Psoas muscle (tissue), 8 donors: ENCODE measurements around the gene XXYLT1. TPM values are rescaled to one million over a fixed set of nuclear protein-coding genes. Genes with fewer than 3 reads are reported as not detected.

Source experiments
- ATAC-seq, 4 donors: fragments of 200-7000 bp; cut with Tn5 transposase; one replicate each; pipeline ENCODE4 v1.9.1; 2020; ENCODE audit warnings: moderate library complexity in 3 of 4, mild to moderate bottlenecking in 2 of 4
- DNase-seq, 2 donors: peaks; one replicate each; pipeline ENCODE4 v3.0.0-alpha.2; 2020
- H3K27ac ChIP-seq: fragments of 200-600 bp; one replicate; pipeline ENCODE4 v1.8.0; 2022
- H3K27me3 ChIP-seq, 3 donors: fragments of 200-600 bp in 1 of 3; one replicate each; pipeline versions ENCODE4 v1.6.1 to v1.8.0; 2013 to 2022; ENCODE audit warnings: low read length in 2 of 3, mild to moderate bottlenecking in 2 of 3, moderate library complexity in 1 of 3; ENCODE audit not compliant: insufficient read depth in 3 of 3
- H3K36me3 ChIP-seq, 2 donors: fragments of 200-600 bp in 1 of 2; one replicate each; pipeline versions ENCODE4 v1.6.1 to v1.8.0; 2013 to 2022; ENCODE audit warnings: low read depth in 1 of 2, mild to moderate bottlenecking in 1 of 2, moderate library complexity in 1 of 2; ENCODE audit not compliant: insufficient read depth in 1 of 2
- H3K4me1 ChIP-seq: fragments of 200-600 bp; one replicate; pipeline ENCODE4 v1.8.0; 2022
- H3K4me3 ChIP-seq: fragments of 200-600 bp; one replicate; pipeline ENCODE4 v1.8.0; 2022; ENCODE audit warnings: mild to moderate bottlenecking
- H3K9me3 ChIP-seq: fragments of 200-600 bp; one replicate; pipeline ENCODE4 v1.8.0; 2022
- CTCF ChIP-seq: fragments of 200-600 bp; IDR thresholded peaks from one replicate; pipeline ENCODE4 v1.8.0; 2022; ENCODE audit warnings: antibody characterized with exemption
- WGBS, 3 donors: extraction: QIAGEN DNeasy Blood & Tissue Kit; methylation state at CpG; one replicate each; pipeline versions ENCODE4 v1.1.6 to v1.1.7; 2013; 5-methylcytosine and 5-hydroxymethylcytosine counted together
- intact Hi-C, 2 donors: fragments of 100-400 bp; cut with DNase I; formaldehyde crosslinking; loops; one replicate each; pipeline versions ENCODE4 v1.11.0 to v1.14.2; 2022
- polyA plus RNA-seq, 3 donors: library from polyadenylated mRNA; stranded (reverse); fragments of 200-250 nt; gene quantifications; one replicate each; pipeline ENCODE4 v1.2.3, GENCODE V29; 2013
- total RNA-seq, 4 donors: library from RNA; stranded (reverse); fragmentation: NEBNext Ultra II Directional in 2 of 4; extraction: Animal tissue kit (Norgen Biotek cat#: 25700) in 2 of 4; gene quantifications; one replicate each; pipeline versions ENCODE4 v1.2.1 to v1.2.4, GENCODE V29; 2021 to 2023
- donor health status: healthy with polysubstance abuse.
- donor health status: DM: no; HTN: no; CAD: no; lungs with moderate emphysema.
- donor health status: Bipolar disorder and iron deficiency.
- donor health status: healthy.
- donor health status: DM: yes; HTN: yes; CAD: no.
- donor health status: DM: no; HTN: no; CAD: no.
- donor health status: DM: no; HTN: no; CAD: no.
- donor health status: DM: yes; HTN: yes; CAD: no.

The XXYLT1 gene
- total and polyA plus RNA-seq, 7 donors, result 0.86 to 3.5 (median 1.8) TPM

- ATAC-seq (no peak), DNase-seq (no peak)
- intact Hi-C loops, result no loop called here
- no peaks in the 10 kb centered on the region for H3K9me3 ChIP-seq
- no peaks in the 10 kb centered on the region for H3K36me3 ChIP-seq
- WGBS, 3 donors, result 78 to 82% (median 80%) methylated on average over 4 of the region's 4 CpGs
- TF ChIP-seq CTCF, result no peak
- H3K27me3 ChIP-seq, result no peaks in the 10 kb centered on the region
- H3K4me3 ChIP-seq, result no peak overlapping the region
- H3K27ac ChIP-seq, result no peak overlapping the region
- H3K4me1 ChIP-seq, result no peaks in the 10 kb centered on the region
These were observed 250.8 kb downstream of the XXYLT1 start for GRCh38 chr3:195020185-195020584.

GRCh38 chr3:195019335-195019734 is 251.6 kb downstream of the XXYLT1 start:
- no peak for ATAC-seq
- 75 to 86% (median 82%) methylated on average over 6 of the region's 6 CpGs for WGBS, 3 donors
- no peak for TF ChIP-seq CTCF
- DNase-seq, result no peak
- Histone ChIP-seq H3K36me3 (no peaks in the 10 kb centered on the region), H3K9me3 (no peaks in the 10 kb centered on the region), H3K27ac (no peak overlapping the region), H3K4me3 (no peak overlapping the region), H3K27me3 (no peaks in the 10 kb centered on the region), H3K4me1 (no peaks in the 10 kb centered on the region)
- intact Hi-C loops, result no loop called here

Other genes starting within 250 kb of the XXYLT1 start
- 10 to 100 TPM; 10.2 to 12.5 (median 11.2) TPM for gene ACAP2, start 171.9 kb upstream of the XXYLT1 start, total RNA-seq
- gene ACAP2, start 171.9 kb upstream of the XXYLT1 start, polyA plus RNA-seq, result 1 to 10 TPM; 3.2 to 8.9 (median 7.0) TPM